SK-N-SH (cell line): Measurements from ENCODE around the gene PKIB. TPM values are rescaled to one million over a fixed set of nuclear protein-coding genes. Genes with fewer than 3 reads are reported as not detected.

ENCODE experiments used
- CTCF ChIA-PET: fragments of 300-600, 350-600 bp; formaldehyde crosslinking; extraction: SDS; loops from one replicate; lab custom pipeline; 2021; lab: Yijun Ruan, JAX
- POLR2A ChIA-PET: fragments of 350-600 bp; sonication (Branson Sonifier 250); formaldehyde crosslinking; extraction: SDS; loops from one replicate; lab custom pipeline; 2020; ENCODE audit warnings: antibody characterized with exemption, inconsistent platforms; lab: Yijun Ruan, JAX
- DNase-seq: peaks from one replicate; pipeline ENCODE4 v3.0.0; 2012
- H2AFZ ChIP-seq: fragments of 200-600 bp; sonication (generic); 2 replicates; pipeline ENCODE4 v1.8.1; 2016; ENCODE audit warnings: antibody characterized with exemption, mild to moderate bottlenecking, low read depth
- H3F3A ChIP-seq: fragments of 200-600 bp; sonication (generic); replicated peaks from 2 replicates; pipeline ENCODE3; 2016; ENCODE audit warnings: antibody characterized with exemption, mild to moderate bottlenecking; ENCODE audit not compliant: insufficient read depth
- H3K27ac ChIP-seq, 2 experiments: fragments of 200-500 bp in 1 of 2; fragments of 200-600 bp in 1 of 2; sonication (Bioruptor generic) in 1 of 2; sonication (generic), shearing (Covaris generic) in 1 of 2; 2 replicates each; pipeline versions ENCODE4 v1.5.1 to v1.6.1; 2014 to 2016; ENCODE audit warnings: low read depth in 2 of 2, inconsistent platforms in 1 of 2, low read length in 1 of 2, mild to moderate bottlenecking in 1 of 2, mixed read lengths in 1 of 2
- H3K27me3 ChIP-seq: fragments of 200-600 bp; sonication (generic), shearing (Covaris generic); 2 replicates; pipeline ENCODE4 v1.6.1; 2016; ENCODE audit warnings: mixed run types; ENCODE audit not compliant: insufficient read depth
- H3K36me3 ChIP-seq, 2 experiments: fragments of 200-500 bp in 1 of 2; fragments of 200-600 bp in 1 of 2; sonication (Bioruptor generic) in 1 of 2; sonication (generic) in 1 of 2; replicated peaks in 1 of 2; 2 replicates each; pipeline versions ENCODE3 to v1.5.1; 2014 to 2016; ENCODE audit warnings: low read length in 1 of 2, mild to moderate bottlenecking in 1 of 2; ENCODE audit not compliant: insufficient read depth in 2 of 2, control insufficient read depth in 1 of 2
- H3K4me1 ChIP-seq, 2 experiments: fragments of 200-500 bp in 1 of 2; fragments of 200-600 bp in 1 of 2; sonication (Bioruptor generic) in 1 of 2; sonication (generic), shearing (Covaris generic) in 1 of 2; 2 replicates each; pipeline versions ENCODE4 v1.5.1 to v1.6.1; 2014 to 2016; ENCODE audit warnings: low read depth in 1 of 2, low read length in 1 of 2, mixed run types in 1 of 2; ENCODE audit not compliant: insufficient read depth in 2 of 2, control insufficient read depth in 1 of 2
- H3K4me2 ChIP-seq: fragments of 200-600 bp; sonication (generic), shearing (Covaris generic); 2 replicates; pipeline ENCODE4 v1.6.1; 2017; ENCODE audit warnings: mixed run types
- H3K4me3 ChIP-seq, 2 experiments: fragments of 200-500 bp in 1 of 2; fragments of 200-600 bp in 1 of 2; sonication (Bioruptor generic) in 1 of 2; sonication (generic), shearing (Covaris generic) in 1 of 2; 2 replicates each; pipeline versions ENCODE4 v1.5.1 to v1.8.1; 2014 to 2016; ENCODE audit warnings: low read depth in 2 of 2, inconsistent platforms in 1 of 2, low read length in 1 of 2, mild to moderate bottlenecking in 1 of 2, mixed read lengths in 1 of 2, moderate library complexity in 1 of 2
- H3K79me2 ChIP-seq: fragments of 200-600 bp; sonication (generic); 2 replicates; pipeline ENCODE4 v1.8.1; 2017; ENCODE audit warnings: mild to moderate bottlenecking; ENCODE audit not compliant: insufficient read depth
- H3K9ac ChIP-seq: fragments of 200-600 bp; sonication (generic); 2 replicates; pipeline ENCODE4 v1.6.1; 2017; ENCODE audit warnings: mixed run types
- H3K9me2 ChIP-seq: fragments of 200-600 bp; sonication (generic); 2 replicates; pipeline ENCODE4 v1.6.1; 2017; ENCODE audit warnings: mixed run types
- H3K9me3 ChIP-seq: fragments of 200-600 bp; sonication (generic); 2 replicates; pipeline ENCODE4 v1.6.1; 2017; ENCODE audit warnings: mixed run types, mild to moderate bottlenecking, moderate library complexity
- H4K20me1 ChIP-seq: fragments of 200-600 bp; sonication (generic); 2 replicates; pipeline ENCODE4 v1.6.1; 2017; ENCODE audit warnings: mild to moderate bottlenecking, mixed run types; ENCODE audit not compliant: insufficient read depth
- ELF1 ChIP-seq: IDR thresholded peaks from 2 replicates; pipeline ENCODE4 v1.4.0; 2012
- EZH2phosphoT487 ChIP-seq: fragments of 200-600 bp; sonication (generic); IDR thresholded peaks from 2 replicates; pipeline ENCODE4 v1.6.1; 2017; ENCODE audit warnings: low read depth, mixed run types, mild to moderate bottlenecking, antibody characterized with exemption, moderate library complexity, borderline replicate concordance
- FOSL2 ChIP-seq: IDR thresholded peaks from 2 replicates; pipeline ENCODE4 v1.4.0; 2012; ENCODE audit warnings: low read depth, mild to moderate bottlenecking, moderate library complexity, borderline replicate concordance
- FOXM1 ChIP-seq: IDR thresholded peaks from 2 replicates; pipeline ENCODE4 v1.4.0; 2012; ENCODE audit warnings: low read depth, mild to moderate bottlenecking
- GABPA ChIP-seq: IDR thresholded peaks from 2 replicates; pipeline ENCODE4 v1.4.0; 2012; ENCODE audit warnings: low read depth, mild to moderate bottlenecking
- GATA2 ChIP-seq: sonication (generic); formaldehyde crosslinking; IDR thresholded peaks from 2 replicates; pipeline ENCODE4 v1.5.0; 2020; ENCODE audit warnings: mild to moderate bottlenecking, missing genetic modification reagents
- MEF2A ChIP-seq: IDR thresholded peaks from 2 replicates; pipeline ENCODE4 v1.4.0; 2012; ENCODE audit warnings: low read depth, borderline replicate concordance
- RAD21 ChIP-seq: IDR thresholded peaks from 2 replicates; pipeline ENCODE4 v1.6.1; 2012; ENCODE audit warnings: mild to moderate bottlenecking, low read length
- RCOR1 ChIP-seq: fragments of 150-350 bp; IDR thresholded peaks from 2 replicates; pipeline ENCODE4 v1.6.1; 2017; ENCODE audit warnings: antibody characterized with exemption, low read length
- RXRA ChIP-seq: IDR thresholded peaks from 2 replicates; pipeline ENCODE4 v1.4.0; 2012; ENCODE audit warnings: low read depth, mild to moderate bottlenecking, borderline replicate concordance
- TCF12 ChIP-seq: IDR thresholded peaks from 2 replicates; pipeline ENCODE4 v1.4.0; 2012
- TEAD4 ChIP-seq: IDR thresholded peaks from 2 replicates; pipeline ENCODE4 v1.4.0; 2012; ENCODE audit warnings: mild to moderate bottlenecking, borderline replicate concordance; ENCODE audit not compliant: insufficient read depth
- YY1 ChIP-seq: IDR thresholded peaks from 2 replicates; pipeline ENCODE4 v1.4.0; 2012; ENCODE audit warnings: low read depth, mild to moderate bottlenecking
- WGBS: methylation state at CpG from one replicate; pipeline ENCODE4 v1.1.6; 2017; ENCODE audit warnings: low lambda C conversion rate; 5-methylcytosine and 5-hydroxymethylcytosine counted together
- polyA plus RNA-seq, 3 experiments: library from polyadenylated mRNA; depleted of rRNA; stranded (reverse); fragments of >200 nt; gene quantifications; 2 replicates each; pipeline ENCODE4 v1.2.3, GENCODE V29; 2012
- TF ChIP-seq, protein P1 (sequence below): IDR thresholded peaks from 2 replicates; pipeline ENCODE4 v1.4.0; 2012; ENCODE audit warnings: low read depth, borderline replicate concordance
- TF ChIP-seq, protein P2 (sequence below): IDR thresholded peaks from 2 replicates; pipeline ENCODE4; 2012
- TF ChIP-seq, protein P3 (sequence below): IDR thresholded peaks from 2 replicates; pipeline ENCODE4 v1.4.0; 2012; ENCODE audit warnings: low read depth, borderline replicate concordance
- TF ChIP-seq, protein P4 (sequence below): fragments of 200-600 bp; sonication (generic); IDR thresholded peaks from 2 replicates; pipeline ENCODE4 v1.6.1; 2017; ENCODE audit warnings: antibody characterized with exemption, mild to moderate bottlenecking, moderate library complexity
- TF ChIP-seq, protein P5 (sequence below): fragments of 150-350 bp; IDR thresholded peaks from 2 replicates; pipeline ENCODE4 v1.6.1; 2017; ENCODE audit warnings: antibody characterized with exemption, low read length, low read depth, borderline replicate concordance
- TF ChIP-seq, protein P6 (sequence below): fragments of 150-350 bp; IDR thresholded peaks from 2 replicates; pipeline ENCODE4 v1.6.1; 2016; ENCODE audit warnings: mild to moderate bottlenecking, low read depth, low read length

The PKIB gene
- polyA plus RNA-seq, 1 of the 3 experiments (the other 2 are of a cell fraction), result 0.30 TPM

DNA sequence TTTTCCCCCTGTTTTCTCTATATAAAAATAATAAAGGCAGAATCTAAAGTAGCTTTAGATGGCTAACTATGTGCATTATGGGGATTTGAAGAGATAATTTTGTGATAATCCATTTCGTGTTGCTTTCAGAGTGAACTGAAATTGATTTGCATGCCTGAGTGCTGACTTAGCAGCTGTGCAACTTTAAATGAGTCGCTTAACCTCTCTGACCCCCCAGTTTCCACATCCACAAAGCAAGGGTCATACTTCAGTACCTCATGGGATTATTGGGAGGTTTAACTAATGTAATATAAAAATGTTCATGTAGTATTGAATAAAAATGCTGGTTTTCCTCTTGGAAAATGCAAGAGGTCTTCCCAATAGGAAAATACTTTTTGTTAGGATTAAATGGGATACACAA is 105.5 kb downstream of the PKIB start:
- CTCF ChIA-PET, result interaction anchor here (1.0 to 1.3 kb wide), 2 partner anchors 15 to 20 kb away, joined by 3 read pairs; no protein-coding TSS in a partner anchor
- Histone ChIP-seq H3K4me1 (peaks cover 0 to 6% of the 10 kb centered on the region in 2 experiments; a peak in 1 of 4 replicates), H3K27ac (no peak overlapping the region), H3K9me2 (no peaks in the 10 kb centered on the region), H3K79me2 (no peaks in the 10 kb centered on the region), H3K27me3 (peaks cover 11% of the 10 kb centered on the region; the same call in 1 of the 2 replicates), H3K9ac (no peak overlapping the region), H3F3A (no peaks in the 10 kb centered on the region), H2AFZ (no peak overlapping the region), H3K9me3 (no peaks in the 10 kb centered on the region), H3K4me3 (no peak overlapping the region), H4K20me1 (no peaks in the 10 kb centered on the region), H3K36me3 (no peaks in the 10 kb centered on the region), H3K4me2 (no peak overlapping the region)
- TF ChIP-seq FOXM1 (no peak), GABPA (no peak), GATA2 (CRISPR knock-in tag) (no peak), TEAD4 (no peak), MEF2A (no peak), ELF1 (no peak), TCF12 (no peak), RXRA (no peak), RCOR1 (no peak), RAD21 (no peak)
- TF ChIP-seq, protein P1, sequence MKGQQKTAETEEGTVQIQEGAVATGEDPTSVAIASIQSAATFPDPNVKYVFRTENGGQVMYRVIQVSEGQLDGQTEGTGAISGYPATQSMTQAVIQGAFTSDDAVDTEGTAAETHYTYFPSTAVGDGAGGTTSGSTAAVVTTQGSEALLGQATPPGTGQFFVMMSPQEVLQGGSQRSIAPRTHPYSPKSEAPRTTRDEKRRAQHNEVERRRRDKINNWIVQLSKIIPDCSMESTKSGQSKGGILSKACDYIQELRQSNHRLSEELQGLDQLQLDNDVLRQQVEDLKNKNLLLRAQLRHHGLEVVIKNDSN, result no peak
- TF ChIP-seq, protein P2, sequence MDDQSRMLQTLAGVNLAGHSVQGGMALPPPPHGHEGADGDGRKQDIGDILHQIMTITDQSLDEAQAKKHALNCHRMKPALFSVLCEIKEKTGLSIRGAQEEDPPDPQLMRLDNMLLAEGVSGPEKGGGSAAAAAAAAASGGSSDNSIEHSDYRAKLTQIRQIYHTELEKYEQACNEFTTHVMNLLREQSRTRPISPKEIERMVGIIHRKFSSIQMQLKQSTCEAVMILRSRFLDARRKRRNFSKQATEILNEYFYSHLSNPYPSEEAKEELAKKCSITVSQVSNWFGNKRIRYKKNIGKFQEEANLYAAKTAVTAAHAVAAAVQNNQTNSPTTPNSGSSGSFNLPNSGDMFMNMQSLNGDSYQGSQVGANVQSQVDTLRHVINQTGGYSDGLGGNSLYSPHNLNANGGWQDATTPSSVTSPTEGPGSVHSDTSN, result no peak
- DNase-seq, result no peak
- POLR2A ChIA-PET, result no interaction called here
- 11% methylated on average over 2 of the region's 2 CpGs for WGBS

DNA sequence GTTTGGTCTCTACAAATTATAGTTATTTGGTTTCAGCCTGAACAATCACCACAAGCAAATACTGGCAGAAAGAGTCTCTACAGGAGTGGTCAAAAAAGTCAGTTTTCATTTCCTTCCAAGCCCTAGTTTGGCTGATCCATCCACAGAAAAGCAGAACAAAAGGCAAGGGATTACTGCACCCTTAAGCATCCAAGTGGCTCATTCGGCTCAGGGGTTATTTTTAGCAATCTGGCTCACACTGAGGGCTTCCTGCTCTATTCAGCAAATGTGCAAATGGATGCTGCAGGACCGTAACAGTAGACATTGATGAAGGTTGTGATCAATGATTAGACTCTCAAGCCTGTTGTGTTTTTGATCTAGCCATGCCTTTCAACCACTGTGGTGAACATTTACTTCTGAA is 107.1 kb downstream of the PKIB start:
- no peaks in the 10 kb centered on the region for H3K9me2 ChIP-seq
- no peak overlapping the region for H3K9ac ChIP-seq
- H3K9me3 ChIP-seq, result no peaks in the 10 kb centered on the region
- no peaks in the 10 kb centered on the region for H4K20me1 ChIP-seq
- peaks cover 13% of the 10 kb centered on the region; the same call in 1 of the 2 replicates for H3K27me3 ChIP-seq
- WGBS, result 6% methylated on average over 2 of the region's 2 CpGs
- H3K4me1 ChIP-seq, result peaks cover 0 to 3% of the 10 kb centered on the region in 2 experiments; a peak in 1 of 4 replicates
- H3K4me2 ChIP-seq, result no peak overlapping the region
- H3F3A ChIP-seq, result no peaks in the 10 kb centered on the region
- ChIA-PET POLR2A (no interaction called here), CTCF (interaction anchor here (1.3 to 2.3 kb wide), 2 partner anchors 13 to 22 kb away, joined by 3 to 12 read pairs; no protein-coding TSS in a partner anchor)
- H3K4me3 ChIP-seq, result no peak overlapping the region
- TF ChIP-seq, protein P3, sequence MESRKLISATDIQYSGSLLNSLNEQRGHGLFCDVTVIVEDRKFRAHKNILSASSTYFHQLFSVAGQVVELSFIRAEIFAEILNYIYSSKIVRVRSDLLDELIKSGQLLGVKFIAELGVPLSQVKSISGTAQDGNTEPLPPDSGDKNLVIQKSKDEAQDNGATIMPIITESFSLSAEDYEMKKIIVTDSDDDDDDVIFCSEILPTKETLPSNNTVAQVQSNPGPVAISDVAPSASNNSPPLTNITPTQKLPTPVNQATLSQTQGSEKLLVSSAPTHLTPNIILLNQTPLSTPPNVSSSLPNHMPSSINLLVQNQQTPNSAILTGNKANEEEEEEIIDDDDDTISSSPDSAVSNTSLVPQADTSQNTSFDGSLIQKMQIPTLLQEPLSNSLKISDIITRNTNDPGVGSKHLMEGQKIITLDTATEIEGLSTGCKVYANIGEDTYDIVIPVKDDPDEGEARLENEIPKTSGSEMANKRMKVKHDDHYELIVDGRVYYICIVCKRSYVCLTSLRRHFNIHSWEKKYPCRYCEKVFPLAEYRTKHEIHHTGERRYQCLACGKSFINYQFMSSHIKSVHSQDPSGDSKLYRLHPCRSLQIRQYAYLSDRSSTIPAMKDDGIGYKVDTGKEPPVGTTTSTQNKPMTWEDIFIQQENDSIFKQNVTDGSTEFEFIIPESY, result no peak
- TF ChIP-seq, protein P4, sequence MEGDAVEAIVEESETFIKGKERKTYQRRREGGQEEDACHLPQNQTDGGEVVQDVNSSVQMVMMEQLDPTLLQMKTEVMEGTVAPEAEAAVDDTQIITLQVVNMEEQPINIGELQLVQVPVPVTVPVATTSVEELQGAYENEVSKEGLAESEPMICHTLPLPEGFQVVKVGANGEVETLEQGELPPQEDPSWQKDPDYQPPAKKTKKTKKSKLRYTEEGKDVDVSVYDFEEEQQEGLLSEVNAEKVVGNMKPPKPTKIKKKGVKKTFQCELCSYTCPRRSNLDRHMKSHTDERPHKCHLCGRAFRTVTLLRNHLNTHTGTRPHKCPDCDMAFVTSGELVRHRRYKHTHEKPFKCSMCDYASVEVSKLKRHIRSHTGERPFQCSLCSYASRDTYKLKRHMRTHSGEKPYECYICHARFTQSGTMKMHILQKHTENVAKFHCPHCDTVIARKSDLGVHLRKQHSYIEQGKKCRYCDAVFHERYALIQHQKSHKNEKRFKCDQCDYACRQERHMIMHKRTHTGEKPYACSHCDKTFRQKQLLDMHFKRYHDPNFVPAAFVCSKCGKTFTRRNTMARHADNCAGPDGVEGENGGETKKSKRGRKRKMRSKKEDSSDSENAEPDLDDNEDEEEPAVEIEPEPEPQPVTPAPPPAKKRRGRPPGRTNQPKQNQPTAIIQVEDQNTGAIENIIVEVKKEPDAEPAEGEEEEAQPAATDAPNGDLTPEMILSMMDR, result no peak
- no peak for TF ChIP-seq GATA2 (CRISPR knock-in tag)
- no peak for TF ChIP-seq YY1
- TF ChIP-seq, protein P5, sequence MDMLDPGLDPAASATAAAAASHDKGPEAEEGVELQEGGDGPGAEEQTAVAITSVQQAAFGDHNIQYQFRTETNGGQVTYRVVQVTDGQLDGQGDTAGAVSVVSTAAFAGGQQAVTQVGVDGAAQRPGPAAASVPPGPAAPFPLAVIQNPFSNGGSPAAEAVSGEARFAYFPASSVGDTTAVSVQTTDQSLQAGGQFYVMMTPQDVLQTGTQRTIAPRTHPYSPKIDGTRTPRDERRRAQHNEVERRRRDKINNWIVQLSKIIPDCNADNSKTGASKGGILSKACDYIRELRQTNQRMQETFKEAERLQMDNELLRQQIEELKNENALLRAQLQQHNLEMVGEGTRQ, result no peak
- TF ChIP-seq, protein P6, sequence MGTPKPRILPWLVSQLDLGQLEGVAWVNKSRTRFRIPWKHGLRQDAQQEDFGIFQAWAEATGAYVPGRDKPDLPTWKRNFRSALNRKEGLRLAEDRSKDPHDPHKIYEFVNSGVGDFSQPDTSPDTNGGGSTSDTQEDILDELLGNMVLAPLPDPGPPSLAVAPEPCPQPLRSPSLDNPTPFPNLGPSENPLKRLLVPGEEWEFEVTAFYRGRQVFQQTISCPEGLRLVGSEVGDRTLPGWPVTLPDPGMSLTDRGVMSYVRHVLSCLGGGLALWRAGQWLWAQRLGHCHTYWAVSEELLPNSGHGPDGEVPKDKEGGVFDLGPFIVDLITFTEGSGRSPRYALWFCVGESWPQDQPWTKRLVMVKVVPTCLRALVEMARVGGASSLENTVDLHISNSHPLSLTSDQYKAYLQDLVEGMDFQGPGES, result no peak
- no peak for TF ChIP-seq MEF2A
- no peak for TF ChIP-seq EZH2phosphoT487
- no peak for TF ChIP-seq RXRA
- no peak for TF ChIP-seq FOSL2
- no peak overlapping the region for H3K27ac ChIP-seq
- no peak for DNase-seq
- no peaks in the 10 kb centered on the region for H3K79me2 ChIP-seq
- 0 out of 2 replicates have a peak overlapping the region, but pooled peaks have one; percentile 14 for H2AFZ ChIP-seq
- no peaks in the 10 kb centered on the region for H3K36me3 ChIP-seq
